A549 treated with CORT108297 at 1 μM for 4 hours (cell line): ENCODE results near the gene SSPN. TPM values are rescaled to one million over a fixed set of nuclear protein-coding genes. Genes with fewer than 3 reads are reported as not detected.

Experiments used
- total RNA-seq: library from RNA; stranded (reverse); fragments of 200-300 nt; extraction: Qiagen RNA extraction; gene quantifications from 5 replicates; pipeline ENCODE4 v1.2.3, GENCODE V29; 2022

SSPN gene, protein sequence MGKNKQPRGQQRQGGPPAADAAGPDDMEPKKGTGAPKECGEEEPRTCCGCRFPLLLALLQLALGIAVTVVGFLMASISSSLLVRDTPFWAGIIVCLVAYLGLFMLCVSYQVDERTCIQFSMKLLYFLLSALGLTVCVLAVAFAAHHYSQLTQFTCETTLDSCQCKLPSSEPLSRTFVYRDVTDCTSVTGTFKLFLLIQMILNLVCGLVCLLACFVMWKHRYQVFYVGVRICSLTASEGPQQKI
- 0.42 to 0.55 TPM (median 0.53 TPM) in 5 replicates for total RNA-seq

DNA sequence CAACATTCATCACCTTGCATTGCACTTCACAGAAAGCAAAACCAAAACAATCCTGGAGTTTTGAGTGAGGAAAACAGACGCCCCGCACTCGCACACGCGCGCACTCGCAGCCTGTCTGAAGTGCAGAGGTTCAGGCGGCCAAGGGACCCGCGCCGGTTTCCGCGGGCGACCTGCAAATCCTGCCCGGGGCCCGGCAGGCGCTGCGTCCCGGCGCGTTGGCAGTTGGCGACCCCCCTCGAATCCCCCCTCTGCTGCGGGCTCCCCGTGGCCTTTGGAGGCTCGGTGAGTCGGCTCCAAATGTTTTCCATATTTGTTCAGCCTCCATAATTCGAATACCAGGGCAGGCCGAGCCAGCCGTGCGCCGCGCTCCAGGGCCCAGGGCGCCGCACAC is at the start of gene SSPN:
TSS of gene SSPN (plus strand) at position 324 of the 391 bp plus-strand sequence. CDS start 100 bp downstream, outside the sequence.

Other genes starting within 250 kb of the SSPN start
- gene RASSF8, start 236.9 kb upstream of the SSPN start, total RNA-seq, result 5.0 to 11.2 TPM (median 8.7 TPM) in 5 replicates
- 0.66 to 2.5 TPM (median 0.85 TPM) in 5 replicates for gene BHLHE41, start 70.5 kb upstream of the SSPN start, total RNA-seq